BLaER1 (cell line): ENCODE results near the gene COL1A1.

Experiments used
- H3K27ac ChIP-seq: shearing (Covaris generic); formaldehyde crosslinking; 2 replicates; pipeline ENCODE4 v1.8.1; 2022
- H3K27me3 ChIP-seq: shearing (Covaris generic); formaldehyde crosslinking; 2 replicates; pipeline ENCODE4 v1.8.1; 2022
- H3K36me3 ChIP-seq: shearing (Covaris generic); formaldehyde crosslinking; 2 replicates; pipeline ENCODE4 v1.8.1; 2022
- H3K4me1 ChIP-seq: shearing (Covaris generic); formaldehyde crosslinking; 2 replicates; pipeline ENCODE4 v1.8.1; 2022
- H3K4me2 ChIP-seq: shearing (Covaris generic); formaldehyde crosslinking; 2 replicates; pipeline ENCODE4 v1.8.1; 2022
- H3K4me3 ChIP-seq: shearing (Covaris generic); formaldehyde crosslinking; 2 replicates; pipeline ENCODE4 v1.8.1; 2022
- H3K9ac ChIP-seq: shearing (Covaris generic); formaldehyde crosslinking; 2 replicates; pipeline ENCODE4 v1.8.1; 2022
- H3K9me3 ChIP-seq: shearing (Covaris generic); formaldehyde crosslinking; 2 replicates; pipeline ENCODE4 v1.8.1; 2022
- H4K20me1 ChIP-seq: shearing (Covaris generic); formaldehyde crosslinking; 2 replicates; pipeline ENCODE4 v1.8.1; 2022
- Cebpa-rat ChIP-seq: shearing (Covaris generic); IDR thresholded peaks from 2 replicates; pipeline ENCODE4 v1.8.1; 2022

The COL1A1 gene

GRCh38 chr17:50181591-50182560 lies 19.6 kb downstream of the COL1A1 start:
- Histone ChIP-seq H3K4me3 (peak overlapping the region; percentile 25; the same call in 1 of the 2 replicates), H3K27ac (peak overlapping the region; percentile 54), H3K4me1 (peaks cover 93% of the 10 kb centered on the region), H3K4me2 (peak overlapping the region; percentile 92), H4K20me1 (no peaks in the 10 kb centered on the region), H3K9me3 (no peaks in the 10 kb centered on the region), H3K27me3 (no peaks in the 10 kb centered on the region), H3K9ac (peak overlapping the region; percentile 32; the same call in 1 of the 2 replicates), H3K36me3 (no peaks in the 10 kb centered on the region)
- no peak for TF ChIP-seq Cebpa-rat

GRCh38 chr17:50181144-50181543 lies 20.3 kb downstream of the COL1A1 start:
- H3K27ac ChIP-seq, result peak overlapping the region; percentile 54
- peak overlapping the region; percentile 92 for H3K4me2 ChIP-seq
- H3K4me3 ChIP-seq, result no peak overlapping the region
- no peaks in the 10 kb centered on the region for H3K9me3 ChIP-seq
- peaks cover 93% of the 10 kb centered on the region for H3K4me1 ChIP-seq
- no peaks in the 10 kb centered on the region for H3K27me3 ChIP-seq
- TF ChIP-seq Cebpa-rat, result no peak
- no peaks in the 10 kb centered on the region for H3K36me3 ChIP-seq
- no peaks in the 10 kb centered on the region for H4K20me1 ChIP-seq
- peak overlapping the region; percentile 32; the same call in 1 of the 2 replicates for H3K9ac ChIP-seq

GRCh38 chr17:50180620-50181019 lies 20.8 kb downstream of the COL1A1 start:
- H4K20me1 ChIP-seq, result no peaks in the 10 kb centered on the region
- no peaks in the 10 kb centered on the region for H3K9me3 ChIP-seq
- no peak overlapping the region for H3K4me3 ChIP-seq
- no peak for TF ChIP-seq Cebpa-rat
- H3K27ac ChIP-seq, result 0 out of 2 replicates have a peak overlapping the region, but pooled peaks have one; percentile 9
- no peak overlapping the region for H3K9ac ChIP-seq
- no peaks in the 10 kb centered on the region for H3K36me3 ChIP-seq
- no peaks in the 10 kb centered on the region for H3K27me3 ChIP-seq
- peaks cover 87% of the 10 kb centered on the region for H3K4me1 ChIP-seq
- H3K4me2 ChIP-seq, result peak overlapping the region; percentile 92

GRCh38 chr17:50180111-50180510 lies 21.3 kb downstream of the COL1A1 start:
- no peak overlapping the region for H3K9ac ChIP-seq
- no peak for TF ChIP-seq Cebpa-rat
- H3K27ac ChIP-seq, result no peak overlapping the region
- H3K4me3 ChIP-seq, result no peak overlapping the region
- no peaks in the 10 kb centered on the region for H4K20me1 ChIP-seq
- no peaks in the 10 kb centered on the region for H3K36me3 ChIP-seq
- H3K27me3 ChIP-seq, result no peaks in the 10 kb centered on the region
- peak overlapping the region; percentile 34 for H3K4me2 ChIP-seq
- H3K4me1 ChIP-seq, result peaks cover 82% of the 10 kb centered on the region
- H3K9me3 ChIP-seq, result no peaks in the 10 kb centered on the region

GRCh38 chr17:50177983-50178834 lies 23.2 kb downstream of the COL1A1 start:
- Histone ChIP-seq H3K27ac (peak overlapping the region; percentile 77), H4K20me1 (no peaks in the 10 kb centered on the region), H3K27me3 (no peaks in the 10 kb centered on the region), H3K9me3 (no peaks in the 10 kb centered on the region), H3K4me2 (peak overlapping the region; percentile 81), H3K9ac (peak overlapping the region; percentile 34), H3K36me3 (no peaks in the 10 kb centered on the region), H3K4me3 (peak overlapping the region; percentile 16; the same call in 1 of the 2 replicates), H3K4me1 (peaks cover 72% of the 10 kb centered on the region)
- no peak for TF ChIP-seq Cebpa-rat

GRCh38 chr17:50177476-50177875 lies 24.0 kb downstream of the COL1A1 start:
- H3K27ac ChIP-seq, result peak overlapping the region; percentile 77
- peak overlapping the region; percentile 16; the same call in 1 of the 2 replicates for H3K4me3 ChIP-seq
- peak overlapping the region; percentile 81 for H3K4me2 ChIP-seq

GRCh38 chr17:50176559-50177357 lies 24.7 kb downstream of the COL1A1 start:
- TF ChIP-seq Cebpa-rat, result no peak
- 0 out of 2 replicates have a peak overlapping the region, but pooled peaks have one; percentile 34 for H3K9ac ChIP-seq

More at GRCh38 chr17:50177476-50177875, 24.0 kb downstream of the COL1A1 start:
- no peak for TF ChIP-seq Cebpa-rat
- H3K9ac ChIP-seq, result peak overlapping the region; percentile 34
- H3K36me3 ChIP-seq, result no peaks in the 10 kb centered on the region
- H3K4me1 ChIP-seq, result peaks cover 72% of the 10 kb centered on the region
- no peaks in the 10 kb centered on the region for H3K27me3 ChIP-seq
- H3K9me3 ChIP-seq, result no peaks in the 10 kb centered on the region
- H4K20me1 ChIP-seq, result no peaks in the 10 kb centered on the region

GRCh38 chr17:50175035-50175807 lies 26.2 kb downstream of the COL1A1 start:
- no peak overlapping the region for H3K4me3 ChIP-seq
- 0 out of 2 replicates have a peak overlapping the region, but pooled peaks have one; percentile 6 for H3K9ac ChIP-seq
- no peaks in the 10 kb centered on the region for H3K9me3 ChIP-seq
- no peaks in the 10 kb centered on the region for H4K20me1 ChIP-seq
- TF ChIP-seq Cebpa-rat, result no peak
- no peak overlapping the region for H3K4me2 ChIP-seq
- H3K27ac ChIP-seq, result no peak overlapping the region
- H3K4me1 ChIP-seq, result peaks cover 57% of the 10 kb centered on the region
- no peaks in the 10 kb centered on the region for H3K27me3 ChIP-seq
- H3K36me3 ChIP-seq, result no peaks in the 10 kb centered on the region

More at GRCh38 chr17:50176559-50177357, 24.7 kb downstream of the COL1A1 start:
- no peaks in the 10 kb centered on the region for H3K27me3 ChIP-seq
- peak overlapping the region; percentile 77; the same call in 1 of the 2 replicates for H3K27ac ChIP-seq
- H3K4me2 ChIP-seq, result 0 out of 2 replicates have a peak overlapping the region, but pooled peaks have one; percentile 81
- no peak overlapping the region for H3K4me3 ChIP-seq
- H3K9me3 ChIP-seq, result no peaks in the 10 kb centered on the region
- no peaks in the 10 kb centered on the region for H3K36me3 ChIP-seq
- no peaks in the 10 kb centered on the region for H4K20me1 ChIP-seq
- peaks cover 71% of the 10 kb centered on the region for H3K4me1 ChIP-seq
